GM18520 (cell line): ENCODE measurements around the gene KCNH2.
"Not testable (repeated sequence)": the region's sequence is repeated elsewhere in the genome, so short reads cannot be mapped to it uniquely, and the experiment has no call there.

Experiments used
- ATAC-seq: cut with Tn5 transposase; IDR thresholded peaks from one replicate; pipeline ENCODE4 v1.9.1; 2021; ENCODE audit not compliant: unreplicated experiment

KCNH2 gene

GRCh38 chr7:150910996-150911422 is 67.1 kb downstream of the KCNH2 start:
- no peak for ATAC-seq

GRCh38 chr7:150910305-150910995 is 67.7 kb downstream of the KCNH2 start:
- not testable (repeated sequence) for ATAC-seq

GRCh38 chr7:150909200-150909995 is 68.7 kb downstream of the KCNH2 start:
- no peak for ATAC-seq

GRCh38 chr7:150908173-150908572 is 69.9 kb downstream of the KCNH2 start:
- ATAC-seq: no peak

- peak; percentile 15 for ATAC-seq
Measured at GRCh38 chr7:150904011-150904909, 73.9 kb downstream of the KCNH2 start.

GRCh38 chr7:150903606-150904005 is 74.5 kb downstream of the KCNH2 start:
- peak; percentile 66 for ATAC-seq

GRCh38 chr7:150902078-150903033 is 75.8 kb downstream of the KCNH2 start:
- ATAC-seq: no peak

GRCh38 chr7:150901160-150902035 is 76.7 kb downstream of the KCNH2 start:
- ATAC-seq: no peak

- ATAC-seq: no peak
Measured at GRCh38 chr7:150900675-150901074, 77.4 kb downstream of the KCNH2 start.

GRCh38 chr7:150898475-150899011 is 79.6 kb downstream of the KCNH2 start:
- ATAC-seq: peak; percentile 34

- peak; percentile 37 for ATAC-seq
Measured at GRCh38 chr7:150897502-150898474, 80.3 kb downstream of the KCNH2 start.

GRCh38 chr7:150896562-150897209 is 81.4 kb downstream of the KCNH2 start:
- ATAC-seq: no peak

- ATAC-seq: no peak
Measured at GRCh38 chr7:150895809-150896208, 82.3 kb downstream of the KCNH2 start.
